ENCODE results near the gene EDARADD. TPM values are rescaled to one million over a fixed set of nuclear protein-coding genes. Genes with fewer than 3 reads are reported as not detected.
A peak's percentile ranks its signal among the peaks of the same experiment; 100 is the strongest.
"Not testable (repeated sequence)": the region's sequence is repeated elsewhere in the genome, so short reads cannot be mapped to it uniquely, and the experiment has no call there.

The EDARADD gene
- polyA plus RNA-seq, 1 donor from 2014 or later, result not detected

DNA sequence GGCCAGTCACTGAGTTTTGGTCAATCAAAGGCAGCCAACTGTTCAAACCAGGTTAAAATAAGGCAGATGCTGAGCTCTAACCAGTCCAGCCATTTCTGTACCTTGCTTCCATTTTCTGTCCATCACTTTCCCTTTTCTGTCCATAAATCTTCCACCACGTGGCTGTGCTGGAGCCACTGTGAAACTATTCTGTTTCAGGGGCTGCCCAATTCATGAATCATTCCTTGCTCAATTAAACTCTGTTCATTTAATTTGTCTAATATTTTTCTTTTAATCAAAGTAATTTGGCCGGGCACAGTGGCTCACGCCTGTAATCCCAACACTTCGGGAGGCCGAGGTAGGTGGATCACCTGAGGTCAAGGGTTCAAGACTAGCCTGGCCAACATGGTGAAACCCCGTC, 107.0 kb downstream of the EDARADD start:
- peaks cover 2% of the 10 kb centered on the region for H3K36me3 Mint-ChIP-seq
- no peak overlapping the region for H3K27ac Mint-ChIP-seq
- peaks cover 0 to 7% (median 4%) of the 10 kb centered on the region in 3 donors for H3K4me1 Mint-ChIP-seq
- H3K27me3 Mint-ChIP-seq, result peaks cover 17% of the 10 kb centered on the region
- no peak overlapping the region for H3K4me3 Mint-ChIP-seq
- H3K9me3 Mint-ChIP-seq, result no peaks in the 10 kb centered on the region

DNA sequence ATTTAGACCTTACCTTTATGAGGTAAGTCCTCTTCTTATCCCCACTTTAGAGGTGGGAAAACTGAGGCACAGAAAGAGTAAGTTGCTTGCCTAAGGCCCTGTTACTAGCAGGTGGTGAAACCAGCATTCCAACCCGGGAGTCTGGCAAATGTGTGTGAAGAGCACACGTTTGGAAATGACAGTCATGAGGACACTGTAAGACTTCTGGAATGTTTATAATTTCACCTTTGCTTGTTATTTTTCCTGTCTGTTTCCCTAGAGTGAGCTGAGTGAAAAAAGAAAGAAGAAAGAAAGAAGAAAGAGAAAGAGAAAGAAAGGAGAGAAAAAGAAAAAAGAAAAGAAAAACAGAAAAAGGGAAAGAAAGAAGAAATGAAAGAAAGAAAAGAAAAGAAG, 108.5 kb downstream of the EDARADD start:
- peaks cover 10% of the 10 kb centered on the region for H3K27me3 Mint-ChIP-seq
- peak overlapping the region in 1 of 4 donors; percentile 49 for H3K4me3 Mint-ChIP-seq

DNA sequence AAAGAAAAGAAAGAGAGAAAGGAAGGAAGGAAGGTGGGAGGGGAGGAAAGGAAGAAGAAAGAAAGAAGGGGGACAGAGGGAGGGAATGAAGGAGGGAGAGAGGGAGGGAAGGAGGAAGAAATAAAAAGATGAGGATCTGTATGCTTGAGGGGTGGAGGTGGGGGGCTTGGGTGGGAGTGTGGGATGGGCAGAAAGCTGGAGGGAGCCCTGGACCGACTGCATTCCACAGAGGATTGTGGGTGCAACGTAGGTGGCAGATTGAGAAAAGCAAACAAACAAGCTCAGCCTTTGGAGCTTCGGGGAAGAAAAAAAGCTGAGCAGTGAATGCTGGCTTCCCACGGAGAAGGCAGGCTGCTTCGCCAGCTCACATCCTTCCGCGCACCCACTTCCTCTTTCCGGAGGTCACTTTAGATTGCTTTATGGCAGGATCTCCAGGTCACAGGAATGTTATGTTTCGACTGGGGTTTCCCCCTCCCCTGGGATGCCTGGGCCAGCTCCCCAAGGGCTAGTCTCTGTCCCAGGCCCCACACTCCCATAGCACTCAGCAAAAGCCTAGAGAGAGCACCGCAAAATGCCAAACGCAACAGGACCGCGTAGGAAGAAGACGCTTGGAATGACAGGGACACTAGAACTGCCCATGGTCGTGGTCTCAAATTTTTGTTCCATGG, 109.0 kb downstream of the EDARADD start:
- Mint-ChIP-seq H3K27ac (no peak overlapping the region), H3K4me3 (no peak overlapping the region), H3K36me3 (no peaks in the 10 kb centered on the region), H3K4me1 (peaks cover 0 to 6% (median 4%) of the 10 kb centered on the region in 3 donors), H3K9me3 (no peaks in the 10 kb centered on the region), H3K27me3 (peaks cover 10% of the 10 kb centered on the region)

More for the DNA sequence above, 108.5 kb downstream of the EDARADD start:
- no peaks in the 10 kb centered on the region for H3K36me3 Mint-ChIP-seq
- no peaks in the 10 kb centered on the region for H3K9me3 Mint-ChIP-seq
- no peak overlapping the region for H3K27ac Mint-ChIP-seq
- H3K4me1 Mint-ChIP-seq, result peaks cover 0 to 6% (median 4%) of the 10 kb centered on the region in 3 donors

DNA sequence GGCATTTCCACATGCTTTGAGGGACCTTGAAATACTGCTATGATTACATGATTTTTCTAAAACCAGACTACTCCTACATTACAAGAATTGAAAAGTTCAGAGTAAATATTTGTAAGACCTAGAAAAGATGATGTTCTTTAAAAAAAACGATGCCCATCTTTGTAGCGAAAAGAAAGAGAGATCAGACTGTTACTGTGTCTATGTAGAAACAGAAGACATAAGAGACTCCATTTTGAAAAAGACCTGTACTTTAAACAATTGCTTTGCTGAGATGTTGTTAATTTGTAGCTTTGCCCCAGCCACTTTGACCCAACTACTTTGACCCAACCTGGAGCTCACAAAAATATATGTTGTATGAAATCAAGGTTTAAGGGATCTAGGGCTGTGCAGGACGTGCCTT, 110.3 kb downstream of the EDARADD start:
- not testable (repeated sequence) for H3K36me3 Mint-ChIP-seq, H3K27me3 Mint-ChIP-seq, H3K9me3 Mint-ChIP-seq, H3K27ac Mint-ChIP-seq, H3K4me3 Mint-ChIP-seq
- H3K4me1 Mint-ChIP-seq, result peaks cover 4 to 11% (median 5%) of the 10 kb centered on the region in 3 donors

DNA sequence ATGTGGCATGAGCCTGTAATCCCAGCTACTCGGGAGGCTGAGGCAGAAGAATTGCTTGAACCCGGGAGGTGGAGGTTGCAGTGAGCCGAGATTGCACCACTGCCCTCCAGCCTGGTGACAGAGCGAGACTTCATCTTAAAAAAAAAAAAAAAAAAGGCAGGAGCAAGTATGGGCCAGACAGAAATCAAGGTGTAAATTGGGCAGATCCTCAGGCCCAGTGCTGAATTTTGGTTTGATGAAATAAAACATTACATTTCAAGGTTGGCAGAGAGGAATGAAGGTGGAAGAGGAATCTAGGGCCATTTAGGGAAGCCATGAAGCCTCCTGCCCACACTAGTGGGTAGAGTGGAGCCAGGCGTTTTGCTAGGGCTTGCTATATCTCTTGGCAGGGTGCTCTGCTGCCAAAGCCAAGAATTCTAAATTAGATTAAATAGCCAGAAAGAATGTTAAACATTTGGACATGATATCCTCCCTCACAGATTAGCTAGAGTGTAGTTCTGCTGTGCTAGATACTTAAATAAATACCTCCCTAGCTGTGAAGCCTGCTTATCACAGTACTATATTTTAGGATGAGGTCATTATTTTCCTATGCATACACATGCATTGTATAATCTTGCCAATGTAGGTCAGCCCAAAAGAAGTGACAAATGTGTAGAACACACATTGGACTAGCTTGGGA, 113.1 kb downstream of the EDARADD start:
- Mint-ChIP-seq H3K9me3 (no peaks in the 10 kb centered on the region), H3K27ac (no peak overlapping the region), H3K4me3 (no peak overlapping the region), H3K36me3 (no peaks in the 10 kb centered on the region), H3K4me1 (peaks cover 4 to 11% (median 5%) of the 10 kb centered on the region in 3 donors), H3K27me3 (peaks cover 10% of the 10 kb centered on the region)

DNA sequence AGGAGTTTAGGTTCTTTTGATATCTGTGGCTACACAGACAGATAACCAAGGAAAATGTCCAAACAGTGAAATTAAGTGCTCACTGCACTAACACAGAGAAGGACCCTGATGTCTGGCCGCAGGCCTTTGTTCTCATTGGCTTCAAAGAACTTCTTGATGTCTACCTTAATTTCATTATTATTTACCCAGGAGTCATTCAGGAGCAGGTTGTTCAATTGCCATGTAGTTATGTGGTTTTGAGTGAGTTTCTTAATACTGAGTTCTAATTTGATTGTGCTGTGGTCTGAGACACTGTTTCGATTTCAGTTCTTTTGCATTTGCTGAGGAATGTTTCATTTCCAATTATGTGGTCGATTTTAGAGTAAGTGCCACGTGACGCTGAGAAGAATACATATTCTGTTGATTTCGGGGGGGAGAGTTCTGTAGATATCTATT, 114.5 kb downstream of the EDARADD start:
- Mint-ChIP-seq H3K4me3 (no peak overlapping the region), H3K36me3 (peaks cover 1% of the 10 kb centered on the region), H3K27ac (no peak overlapping the region), H3K27me3 (no peaks in the 10 kb centered on the region), H3K9me3 (no peaks in the 10 kb centered on the region), H3K4me1 (peaks cover 0 to 5% (median 5%) of the 10 kb centered on the region in 3 donors)

DNA sequence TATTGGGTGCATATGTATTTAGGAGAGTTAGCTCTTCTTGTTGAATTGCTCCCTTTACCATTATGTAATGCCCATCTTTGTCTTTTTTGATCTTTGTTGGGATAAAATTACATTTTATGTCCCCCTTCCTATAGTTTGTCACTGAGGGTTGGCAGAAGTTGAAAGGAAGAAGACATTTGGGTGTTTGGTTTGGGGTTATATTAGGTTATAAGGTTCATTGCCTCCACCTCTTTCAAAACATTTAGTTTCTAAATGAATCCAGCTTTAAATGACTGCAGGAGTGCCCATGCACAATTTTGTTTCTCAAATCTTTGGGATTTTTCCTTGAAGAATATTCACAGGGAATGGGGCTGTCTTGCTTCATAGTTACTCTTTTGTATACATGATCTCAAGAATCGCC, 115.1 kb downstream of the EDARADD start:
- H3K4me1 Mint-ChIP-seq, result peaks cover 0 to 5% (median 5%) of the 10 kb centered on the region in 3 donors
- H3K4me3 Mint-ChIP-seq, result no peak overlapping the region
- H3K27ac Mint-ChIP-seq, result no peak overlapping the region
- peaks cover 1% of the 10 kb centered on the region for H3K36me3 Mint-ChIP-seq
- no peaks in the 10 kb centered on the region for H3K27me3 Mint-ChIP-seq
- H3K9me3 Mint-ChIP-seq, result no peaks in the 10 kb centered on the region

DNA sequence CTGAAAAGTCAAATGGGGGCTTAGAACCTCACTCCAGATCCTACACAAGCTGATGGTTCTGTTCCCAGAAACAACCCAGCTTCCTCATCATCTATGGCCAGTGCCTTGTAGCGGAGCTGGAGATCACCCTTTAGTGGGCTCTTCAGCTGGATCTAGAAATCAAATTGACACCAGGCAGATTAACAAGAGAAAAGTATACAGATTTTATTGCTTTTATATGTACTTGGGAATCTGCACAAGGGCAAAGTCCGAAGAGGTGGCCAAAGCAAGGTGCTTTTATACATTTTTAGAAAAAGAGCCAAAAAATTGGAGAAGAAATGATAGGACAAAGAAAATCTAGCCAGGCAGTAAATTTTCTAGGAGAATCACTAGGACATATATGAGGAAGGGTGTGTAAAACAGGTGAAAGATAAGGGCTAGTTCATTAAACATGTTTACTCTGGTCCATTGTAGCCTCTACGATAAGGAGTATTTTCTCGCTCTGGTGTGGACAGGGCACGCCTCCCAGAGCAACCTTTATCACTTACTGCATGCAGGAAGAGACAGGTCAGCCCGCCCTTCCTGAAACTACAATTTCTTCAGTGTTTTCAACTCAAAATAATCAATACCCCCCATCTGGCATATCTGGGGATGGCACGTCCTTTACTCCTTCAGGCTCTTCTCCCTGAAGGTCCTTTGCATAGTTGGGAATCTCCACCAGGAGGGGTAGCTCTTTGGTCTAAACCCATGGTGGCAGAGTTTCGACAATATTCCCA, 115.7 kb downstream of the EDARADD start:
- Mint-ChIP-seq H3K27ac (no peak overlapping the region), H3K4me1 (peaks cover 0 to 5% (median 5%) of the 10 kb centered on the region in 3 donors), H3K27me3 (no peaks in the 10 kb centered on the region), H3K4me3 (no peak overlapping the region), H3K9me3 (no peaks in the 10 kb centered on the region), H3K36me3 (peaks cover 1% of the 10 kb centered on the region)

DNA sequence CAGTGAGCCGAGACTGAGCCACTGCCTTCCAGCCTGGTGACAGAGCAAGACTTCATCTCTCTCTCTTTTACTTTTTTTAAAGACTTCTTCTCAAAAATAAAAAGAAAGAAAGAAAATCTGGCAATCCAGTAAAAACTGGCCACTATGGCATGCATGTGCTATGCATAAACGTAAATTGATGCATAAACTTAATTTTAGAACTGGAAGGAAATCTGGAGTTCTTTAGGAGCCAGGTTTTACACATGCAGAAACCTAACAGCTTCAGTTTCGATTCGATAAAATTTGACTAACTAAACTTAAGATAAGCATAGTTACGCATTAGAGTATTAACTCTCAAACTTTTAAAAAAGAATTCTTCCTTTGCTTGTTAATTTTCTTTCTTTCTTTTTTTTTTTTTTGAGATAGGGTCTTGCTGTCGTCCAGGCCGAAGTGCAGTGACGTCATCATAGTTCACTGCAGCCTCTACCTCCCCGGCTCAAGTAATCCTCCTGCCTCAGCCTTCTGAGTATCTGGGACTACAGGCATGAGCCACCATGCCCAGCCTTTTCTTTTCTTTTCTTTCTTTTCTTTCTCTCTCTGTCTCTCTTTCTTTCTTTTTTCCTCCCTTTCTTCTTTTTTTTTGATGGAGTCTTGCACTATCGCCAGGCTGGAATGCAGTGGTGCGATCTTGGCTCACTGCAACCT, 117.8 kb downstream of the EDARADD start:
- peaks cover 1% of the 10 kb centered on the region for H3K36me3 Mint-ChIP-seq
- no peaks in the 10 kb centered on the region for H3K9me3 Mint-ChIP-seq
- no peak overlapping the region for H3K4me3 Mint-ChIP-seq
- H3K27me3 Mint-ChIP-seq, result peaks cover under 1% of the 10 kb centered on the region
- H3K4me1 Mint-ChIP-seq, result peaks cover 0 to 5% (median 5%) of the 10 kb centered on the region in 3 donors
- H3K27ac Mint-ChIP-seq, result peak overlapping the region in 1 of 3 donors; percentile 39

DNA sequence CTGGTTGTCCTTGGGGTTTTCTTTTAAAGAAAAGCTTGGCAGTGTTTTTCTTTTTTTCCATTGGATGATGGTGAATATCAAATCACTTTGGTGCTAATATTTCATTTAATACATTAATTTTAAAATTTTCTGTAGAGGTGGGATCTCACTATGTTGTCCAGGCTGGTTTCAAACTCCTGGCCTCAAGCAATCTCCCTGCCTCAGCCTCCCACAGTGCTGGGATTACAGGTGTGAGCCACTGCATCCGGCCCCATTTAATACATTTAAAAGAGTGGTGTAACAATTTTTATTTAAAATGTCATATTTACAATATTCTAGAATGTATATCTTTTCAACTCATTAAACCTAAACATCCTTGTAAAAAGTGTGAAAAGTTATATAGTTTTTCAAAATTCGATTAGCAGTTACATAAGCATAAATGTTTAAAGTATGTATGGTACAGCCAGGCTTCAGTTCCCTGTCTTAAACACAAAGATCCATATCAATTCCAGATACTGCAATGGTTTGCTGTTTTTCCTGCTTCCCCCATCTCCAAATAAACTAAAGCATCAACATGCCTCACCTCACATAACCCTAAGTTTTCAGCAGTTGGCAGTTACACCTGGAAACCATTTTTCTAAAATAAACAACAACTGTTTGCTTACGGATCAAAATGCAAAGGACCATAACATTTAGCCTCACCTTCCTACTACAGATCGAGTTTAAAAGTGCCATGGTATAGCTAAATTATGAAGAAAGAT, 120.8 kb downstream of the EDARADD start:
- Mint-ChIP-seq H3K4me3 (no peak overlapping the region), H3K36me3 (peaks cover 1% of the 10 kb centered on the region), H3K9me3 (no peaks in the 10 kb centered on the region), H3K27ac (no peak overlapping the region), H3K4me1 (no peaks in the 10 kb centered on the region), H3K27me3 (peaks cover 2% of the 10 kb centered on the region)

DNA sequence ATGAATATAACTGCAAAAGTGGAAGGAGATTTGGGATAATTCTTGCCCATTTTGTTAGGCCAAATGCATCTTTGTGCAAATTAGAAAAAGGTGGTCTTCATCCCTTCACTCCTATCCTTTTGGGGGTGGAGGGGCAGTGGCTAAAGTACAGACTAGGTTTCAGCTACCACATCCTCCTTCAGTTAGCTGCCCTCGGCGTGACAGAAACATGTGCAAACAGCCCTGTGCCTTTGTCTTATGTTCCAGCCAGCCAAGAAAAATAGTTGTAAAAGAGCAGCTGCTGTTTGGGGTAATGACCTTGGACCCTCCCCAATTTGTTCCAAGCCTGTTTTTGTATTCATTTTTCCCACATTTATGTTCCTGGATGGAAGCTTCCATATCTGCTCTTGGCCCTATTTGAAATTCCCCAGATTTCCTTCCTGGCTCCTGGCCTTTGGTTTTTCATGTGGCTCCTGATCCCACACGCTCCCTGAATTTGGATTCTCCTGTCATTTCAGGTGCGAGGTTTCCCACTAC, 121.4 kb downstream of the EDARADD start:
- no peak overlapping the region for H3K4me3 Mint-ChIP-seq

DNA sequence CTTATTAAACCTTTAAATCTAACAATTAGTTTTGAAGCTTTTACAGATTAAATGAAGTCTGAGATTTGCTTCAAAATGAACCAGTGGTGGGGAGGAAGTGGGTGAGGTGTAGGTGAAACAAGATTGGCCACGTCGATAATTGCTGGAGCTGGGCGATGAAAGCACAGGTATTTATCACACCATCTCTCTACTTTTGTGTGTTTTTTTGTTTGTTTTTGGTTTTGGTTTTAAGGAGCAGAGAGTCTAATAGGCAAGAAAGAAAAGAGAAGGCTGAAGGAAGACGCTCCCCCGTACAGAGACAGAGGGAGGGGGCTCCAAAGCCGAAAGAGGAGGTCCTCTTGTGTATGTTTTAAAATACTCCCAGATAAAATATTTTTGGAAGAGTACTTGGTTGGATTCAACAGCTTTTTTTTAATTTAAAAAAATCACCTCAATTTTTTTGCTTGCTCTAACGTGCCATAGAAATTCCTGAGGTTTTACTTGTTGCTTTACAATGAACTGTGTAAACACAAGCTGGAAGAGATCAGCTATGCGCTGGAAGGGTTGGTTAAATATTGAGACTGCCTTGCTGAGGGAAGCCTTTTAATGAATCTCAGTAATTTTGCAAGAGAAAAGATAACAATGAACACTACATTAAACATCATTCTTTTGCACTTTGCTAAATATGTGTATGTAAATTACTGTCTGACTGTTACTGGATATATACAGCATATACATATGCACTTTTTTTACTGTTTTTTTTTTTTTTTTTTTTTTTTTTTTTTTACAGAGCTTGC, 123.0 kb downstream of the EDARADD start:
- Mint-ChIP-seq H3K27me3 (peaks cover 2% of the 10 kb centered on the region), H3K4me1 (peaks cover 0 to 1% (median 0%) of the 10 kb centered on the region in 3 donors), H3K27ac (no peak overlapping the region), H3K36me3 (peaks cover 4% of the 10 kb centered on the region), H3K4me3 (peak overlapping the region in 1 of 4 donors; percentile 18), H3K9me3 (peaks cover 0 to 4% (median 0%) of the 10 kb centered on the region in 3 donors)

More for the DNA sequence above, 121.4 kb downstream of the EDARADD start:
- H3K27ac Mint-ChIP-seq, result no peak overlapping the region
- H3K36me3 Mint-ChIP-seq, result peaks cover 1% of the 10 kb centered on the region
- H3K4me1 Mint-ChIP-seq, result no peaks in the 10 kb centered on the region
- H3K27me3 Mint-ChIP-seq, result peaks cover 2% of the 10 kb centered on the region
- no peaks in the 10 kb centered on the region for H3K9me3 Mint-ChIP-seq

DNA sequence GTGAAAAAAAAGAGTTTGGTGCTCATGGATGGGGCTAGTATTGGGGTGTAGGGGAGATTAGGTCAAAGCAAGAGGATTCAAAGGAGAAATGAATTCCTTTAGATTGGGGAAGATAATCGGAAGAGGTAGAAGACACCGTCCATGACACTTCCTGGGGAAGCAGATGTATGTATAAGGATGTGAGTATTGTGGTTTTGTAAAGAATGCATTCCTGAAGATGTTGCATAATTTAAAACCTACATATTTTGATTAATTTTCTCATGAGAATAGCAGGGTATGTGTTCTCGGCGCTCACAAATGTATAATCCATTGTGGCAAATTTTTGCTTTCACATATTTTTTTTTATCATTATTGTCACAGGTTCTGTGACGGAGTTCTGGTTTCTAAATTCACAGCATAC, 124.2 kb downstream of the EDARADD start:
- peaks cover 0 to 5% (median 1%) of the 10 kb centered on the region in 3 donors for H3K4me1 Mint-ChIP-seq
- H3K9me3 Mint-ChIP-seq, result peaks cover 0 to 4% (median 0%) of the 10 kb centered on the region in 3 donors
- peak overlapping the region in 1 of 3 donors; percentile 8 for H3K27ac Mint-ChIP-seq
- H3K4me3 Mint-ChIP-seq, result no peak overlapping the region
- peaks cover 4% of the 10 kb centered on the region for H3K36me3 Mint-ChIP-seq
- H3K27me3 Mint-ChIP-seq, result peaks cover 2% of the 10 kb centered on the region

All from IgD-negative memory B cell (primary cell).